A549 (cell line): ENCODE results near the gene CNIH3. TPM values are rescaled to one million over a fixed set of nuclear protein-coding genes. Genes with fewer than 3 reads are reported as not detected.

Experiments
- ATAC-seq, 2 experiments: fragments of 200-7000 bp in 1 of 2; fragments of >200 bp in 1 of 2; cut with Nextera tagmentation in 1 of 2; cut with Tn5 transposase in 1 of 2; 3 replicates each; pipeline versions ENCODE4 v1.8.0 to v1.9.1; 2018 to 2020; ENCODE audit warnings: mild to moderate bottlenecking in 1 of 2, moderate library complexity in 1 of 2
- CTCF ChIA-PET: fragments of 300-600 bp; sonication (Branson Sonifier 250); formaldehyde crosslinking; extraction: SDS; loops from one replicate; lab custom pipeline; 2021; ENCODE audit warnings: antibody characterized with exemption, inconsistent platforms; lab: Yijun Ruan, JAX
- POLR2A ChIA-PET: fragments of 350-600 bp; formaldehyde crosslinking; extraction: SDS; loops from one replicate; lab custom pipeline; 2021; ENCODE audit warnings: antibody characterized with exemption, inconsistent platforms; lab: Yijun Ruan, JAX
- DNase-seq, 2 experiments: peaks; one replicate each; pipeline versions ENCODE4 v3.0.0 to v3.0.0-alpha.2; 2011 to 2016; ENCODE audit warnings: low read depth in 1 of 2, low spot score in 1 of 2
- FAIRE-seq: peaks from 2 replicates; lab custom pipeline; 2011; peaks lifted over from hg19 to GRCh38; lab: Jason Lieb, UNC
- H3K27ac ChIP-seq, 2 experiments: fragments of >200 bp; sonication (Bioruptor Twin); formaldehyde crosslinking; 3 replicates each; pipeline ENCODE4 v1.5.1; 2016 to 2017
- H3K4me1 ChIP-seq: fragments of >200 bp; sonication (Bioruptor Twin); formaldehyde crosslinking; 3 replicates; pipeline ENCODE4 v1.6.1; 2016
- H3K4me2 ChIP-seq: fragments of >200 bp; sonication (Bioruptor Twin); formaldehyde crosslinking; 3 replicates; pipeline ENCODE4 v1.6.1; 2016
- H3K4me3 ChIP-seq: fragments of >200 bp; sonication (Bioruptor Twin); formaldehyde crosslinking; 3 replicates; pipeline ENCODE4 v1.5.1; 2016
- H3K9me3 ChIP-seq: fragments of >200 bp; sonication (Bioruptor Twin); formaldehyde crosslinking; 3 replicates; pipeline ENCODE4 v1.6.1; 2016
- CBX2 ChIP-seq: fragments of 200-600 bp; sonication (generic); IDR thresholded peaks from 2 replicates; pipeline ENCODE4 v1.6.1; 2016; ENCODE audit warnings: low read depth, mild to moderate bottlenecking, borderline replicate concordance
- CBX8 ChIP-seq: fragments of 200-600 bp; sonication (generic); IDR thresholded peaks from 2 replicates; pipeline ENCODE4 v1.6.1; 2016
- EHF ChIP-seq: fragments of 250-450 bp; sonication (Bioruptor Pico); IDR thresholded peaks from 2 replicates; pipeline ENCODE4 v1.5.0; 2020; ENCODE audit warnings: mild to moderate bottlenecking
- EP300 ChIP-seq, 2 experiments: fragments of >200 bp; sonication (Bioruptor Twin); formaldehyde crosslinking; IDR thresholded peaks; 2 replicates in 1 of 2; 3 replicates in 1 of 2; pipeline ENCODE4 v1.6.1; 2016 to 2017
- ESRRA ChIP-seq: fragments of 150-350 bp; IDR thresholded peaks from 2 replicates; pipeline ENCODE4 v1.6.1; 2014; ENCODE audit warnings: mild to moderate bottlenecking, low read length, borderline replicate concordance
- FOSB ChIP-seq: fragments of 250-450 bp; sonication (Bioruptor Pico); IDR thresholded peaks from 2 replicates; pipeline ENCODE4 v1.5.0; 2020; ENCODE audit warnings: mild to moderate bottlenecking, moderate library complexity
- HDAC2 ChIP-seq: fragments of 200-600 bp; sonication (generic); IDR thresholded peaks from 2 replicates; pipeline ENCODE4 v1.6.1; 2016
- HEYL ChIP-seq: fragments of 250-450 bp; sonication (Bioruptor Pico); IDR thresholded peaks from 2 replicates; pipeline ENCODE4 v1.8.0; 2021; ENCODE audit warnings: mild to moderate bottlenecking, moderate library complexity
- HOXA7 ChIP-seq: fragments of 250-450 bp; sonication (Bioruptor Pico); IDR thresholded peaks from 2 replicates; pipeline ENCODE4 v1.5.0; 2020; ENCODE audit warnings: mild to moderate bottlenecking, moderate library complexity
- JUN ChIP-seq, 2 experiments: fragments of >200 bp; sonication (Bioruptor Twin); formaldehyde crosslinking; IDR thresholded peaks; 2 replicates in 1 of 2; 3 replicates in 1 of 2; pipeline ENCODE4 v1.6.1; 2016 to 2017
- KDM1A ChIP-seq: fragments of 200-600 bp; sonication (generic); IDR thresholded peaks from 2 replicates; pipeline ENCODE4 v1.6.1; 2016; ENCODE audit warnings: low read depth, mild to moderate bottlenecking
- NPAS2 ChIP-seq: fragments of 250-450 bp; sonication (Bioruptor Pico); IDR thresholded peaks from 2 replicates; pipeline ENCODE4 v1.8.0; 2022; ENCODE audit warnings: mild to moderate bottlenecking, moderate library complexity, borderline replicate concordance
- RARB ChIP-seq: fragments of 250-450 bp; sonication (Bioruptor Pico); IDR thresholded peaks from 2 replicates; pipeline ENCODE4 v1.8.0; 2021; ENCODE audit warnings: mild to moderate bottlenecking, moderate library complexity
- RFX5 ChIP-seq: fragments of 450-650 bp; IDR thresholded peaks from 2 replicates; pipeline ENCODE4 v1.7.1; 2014; ENCODE audit warnings: antibody characterized with exemption, mild to moderate bottlenecking, moderate library complexity
- ZC3H11A ChIP-seq: fragments of 450-650 bp; IDR thresholded peaks from 2 replicates; pipeline ENCODE4 v1.6.1; 2014; ENCODE audit warnings: antibody characterized with exemption, mild to moderate bottlenecking
- WGBS: methylation state at CpG from one replicate; pipeline ENCODE4 v1.1.6; 2017; ENCODE audit errors: missing lambda C conversion rate; 5-methylcytosine and 5-hydroxymethylcytosine counted together
- polyA plus RNA-seq, 4 experiments: library from polyadenylated mRNA; depleted of rRNA in 3 of 4; stranded (reverse); fragments of >200 nt; fragmentation: RNase III in 1 of 4; extraction: RNeasy Plus Mini Kit Qiagen cat#74134 plus additional on column Dnase treatment in 1 of 4; gene quantifications; 2 replicates in 3 of 4; 3 replicates in 1 of 4; pipeline ENCODE4 v1.2.3, GENCODE V29; 2011 to 2017
- TF ChIP-seq, protein P1 (sequence below): fragments of >200 bp; sonication (Bioruptor Twin); formaldehyde crosslinking; IDR thresholded peaks from 3 replicates; pipeline ENCODE4 v1.6.1; 2016
- TF ChIP-seq, protein P2 (sequence below): IDR thresholded peaks from 2 replicates; pipeline ENCODE4 v1.6.1; 2012
- TF ChIP-seq, protein P3 (sequence below): IDR thresholded peaks from 2 replicates; pipeline ENCODE4 v1.6.1; 2012
- TF ChIP-seq, protein P4 (sequence below): fragments of >200 bp; sonication (Bioruptor Twin); formaldehyde crosslinking; IDR thresholded peaks from 2 replicates; pipeline ENCODE4 v1.6.1; 2016
- TF ChIP-seq, protein P5 (sequence below): fragments of >200 bp; sonication (Bioruptor Twin); formaldehyde crosslinking; IDR thresholded peaks from 3 replicates; pipeline ENCODE4 v1.5.1; 2016
- TF ChIP-seq, protein P6 (sequence below): fragments of 200-600 bp; sonication (generic); IDR thresholded peaks from 2 replicates; pipeline ENCODE4 v1.6.1; 2016; ENCODE audit warnings: antibody characterized with exemption, mild to moderate bottlenecking, moderate library complexity

CNIH3 gene
- polyA plus RNA-seq, 2 of the 4 experiments (the other 2 are of a cell fraction): 0.61 to 0.85 TPM

DNA sequence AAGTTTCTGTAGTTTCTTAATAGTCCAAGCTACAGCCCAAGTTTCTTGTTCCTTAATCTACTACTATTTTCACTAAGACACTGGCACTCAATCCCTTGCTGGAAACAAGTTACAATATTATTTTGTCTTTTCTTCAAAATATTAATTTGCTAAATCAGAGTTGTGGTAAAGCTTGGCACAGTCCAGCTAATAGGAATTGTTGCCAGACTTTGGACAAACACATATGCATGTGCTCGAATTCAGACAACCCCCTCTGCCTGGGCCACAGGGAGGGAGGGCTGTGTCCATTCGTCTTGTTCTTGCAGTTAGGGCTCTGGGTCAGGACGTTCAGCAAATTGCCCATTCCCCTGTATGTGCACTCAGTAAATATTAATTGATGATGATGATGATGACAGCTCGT is 103.6 kb downstream of the CNIH3 start:
- WGBS: 21% methylated on average over 4 of the region's 4 CpGs

DNA sequence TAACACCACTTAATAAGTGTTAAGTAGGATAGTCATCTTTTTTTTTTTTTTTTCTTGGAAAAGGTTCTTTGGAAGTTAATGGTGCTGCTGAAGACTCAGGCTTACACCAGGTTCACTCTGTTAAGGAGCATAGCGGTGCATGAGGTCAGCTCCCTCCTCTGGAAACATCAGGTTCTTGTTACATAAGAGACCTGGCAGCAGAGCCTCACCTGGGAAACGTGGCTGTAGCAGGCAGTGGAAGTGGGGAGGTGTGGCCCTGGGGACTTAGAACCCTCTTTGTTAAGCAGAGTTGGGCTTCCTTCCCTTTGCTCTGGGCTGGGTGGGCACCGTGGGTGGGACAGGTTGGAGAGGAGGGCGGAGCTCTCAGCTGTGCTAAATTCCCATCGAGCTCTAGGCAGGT is 104.1 kb downstream of the CNIH3 start:
- TF ChIP-seq, protein P1, sequence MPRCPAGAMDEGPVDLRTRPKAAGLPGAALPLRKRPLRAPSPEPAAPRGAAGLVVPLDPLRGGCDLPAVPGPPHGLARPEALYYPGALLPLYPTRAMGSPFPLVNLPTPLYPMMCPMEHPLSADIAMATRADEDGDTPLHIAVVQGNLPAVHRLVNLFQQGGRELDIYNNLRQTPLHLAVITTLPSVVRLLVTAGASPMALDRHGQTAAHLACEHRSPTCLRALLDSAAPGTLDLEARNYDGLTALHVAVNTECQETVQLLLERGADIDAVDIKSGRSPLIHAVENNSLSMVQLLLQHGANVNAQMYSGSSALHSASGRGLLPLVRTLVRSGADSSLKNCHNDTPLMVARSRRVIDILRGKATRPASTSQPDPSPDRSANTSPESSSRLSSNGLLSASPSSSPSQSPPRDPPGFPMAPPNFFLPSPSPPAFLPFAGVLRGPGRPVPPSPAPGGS: no peak
- TF ChIP-seq HOXA7 (CRISPR knock-in tag) (no peak), EP300 (IDR thresholded peaks at IDR 0.05) (no peak), CBX8 (no peak)
- TF ChIP-seq, protein P2, sequence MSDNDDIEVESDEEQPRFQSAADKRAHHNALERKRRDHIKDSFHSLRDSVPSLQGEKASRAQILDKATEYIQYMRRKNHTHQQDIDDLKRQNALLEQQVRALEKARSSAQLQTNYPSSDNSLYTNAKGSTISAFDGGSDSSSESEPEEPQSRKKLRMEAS: no peak
- TF ChIP-seq, protein P3, sequence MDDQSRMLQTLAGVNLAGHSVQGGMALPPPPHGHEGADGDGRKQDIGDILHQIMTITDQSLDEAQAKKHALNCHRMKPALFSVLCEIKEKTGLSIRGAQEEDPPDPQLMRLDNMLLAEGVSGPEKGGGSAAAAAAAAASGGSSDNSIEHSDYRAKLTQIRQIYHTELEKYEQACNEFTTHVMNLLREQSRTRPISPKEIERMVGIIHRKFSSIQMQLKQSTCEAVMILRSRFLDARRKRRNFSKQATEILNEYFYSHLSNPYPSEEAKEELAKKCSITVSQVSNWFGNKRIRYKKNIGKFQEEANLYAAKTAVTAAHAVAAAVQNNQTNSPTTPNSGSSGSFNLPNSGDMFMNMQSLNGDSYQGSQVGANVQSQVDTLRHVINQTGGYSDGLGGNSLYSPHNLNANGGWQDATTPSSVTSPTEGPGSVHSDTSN: no peak
- TF ChIP-seq, protein P4, sequence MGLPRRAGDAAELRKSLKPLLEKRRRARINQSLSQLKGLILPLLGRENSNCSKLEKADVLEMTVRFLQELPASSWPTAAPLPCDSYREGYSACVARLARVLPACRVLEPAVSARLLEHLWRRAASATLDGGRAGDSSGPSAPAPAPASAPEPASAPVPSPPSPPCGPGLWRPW: no peak
- TF ChIP-seq, protein P5, sequence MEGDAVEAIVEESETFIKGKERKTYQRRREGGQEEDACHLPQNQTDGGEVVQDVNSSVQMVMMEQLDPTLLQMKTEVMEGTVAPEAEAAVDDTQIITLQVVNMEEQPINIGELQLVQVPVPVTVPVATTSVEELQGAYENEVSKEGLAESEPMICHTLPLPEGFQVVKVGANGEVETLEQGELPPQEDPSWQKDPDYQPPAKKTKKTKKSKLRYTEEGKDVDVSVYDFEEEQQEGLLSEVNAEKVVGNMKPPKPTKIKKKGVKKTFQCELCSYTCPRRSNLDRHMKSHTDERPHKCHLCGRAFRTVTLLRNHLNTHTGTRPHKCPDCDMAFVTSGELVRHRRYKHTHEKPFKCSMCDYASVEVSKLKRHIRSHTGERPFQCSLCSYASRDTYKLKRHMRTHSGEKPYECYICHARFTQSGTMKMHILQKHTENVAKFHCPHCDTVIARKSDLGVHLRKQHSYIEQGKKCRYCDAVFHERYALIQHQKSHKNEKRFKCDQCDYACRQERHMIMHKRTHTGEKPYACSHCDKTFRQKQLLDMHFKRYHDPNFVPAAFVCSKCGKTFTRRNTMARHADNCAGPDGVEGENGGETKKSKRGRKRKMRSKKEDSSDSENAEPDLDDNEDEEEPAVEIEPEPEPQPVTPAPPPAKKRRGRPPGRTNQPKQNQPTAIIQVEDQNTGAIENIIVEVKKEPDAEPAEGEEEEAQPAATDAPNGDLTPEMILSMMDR: no peak
- H3K9me3 ChIP-seq: no peaks in the 10 kb centered on the region
- no peak overlapping the region for H3K4me2 ChIP-seq
- POLR2A ChIA-PET: no interaction called here
- ATAC-seq (no peak), FAIRE-seq (no peak), DNase-seq (no peak)
- CTCF ChIA-PET: interaction anchor here (1.1 to 1.3 kb wide), 2 partner anchors 16 to 77 kb away, joined by 3 to 4 read pairs; no protein-coding TSS in a partner anchor
- no peak overlapping the region for H3K27ac ChIP-seq
- H3K4me3 ChIP-seq: no peak overlapping the region
- no peaks in the 10 kb centered on the region for H3K4me1 ChIP-seq
- 24% methylated on average over 4 of the region's 5 CpGs for WGBS

More for the DNA sequence above, 103.6 kb downstream of the CNIH3 start:
- ChIA-PET CTCF (interaction anchor here (1.1 to 1.3 kb wide), 2 partner anchors 17 to 77 kb away, joined by 3 to 4 read pairs; no protein-coding TSS in a partner anchor), POLR2A (no interaction called here)
- TF ChIP-seq FOSB (CRISPR knock-in tag): no peak
- no peak for TF ChIP-seq RFX5
- no peak for TF ChIP-seq ZC3H11A
- no peak for TF ChIP-seq EHF (CRISPR knock-in tag)
- no peak overlapping the region for H3K27ac ChIP-seq
- no peak overlapping the region for H3K4me3 ChIP-seq
- FAIRE-seq (no peak), ATAC-seq (no peak), DNase-seq (no peak)
- no peak overlapping the region for H3K4me2 ChIP-seq
- no peaks in the 10 kb centered on the region for H3K4me1 ChIP-seq
- no peaks in the 10 kb centered on the region for H3K9me3 ChIP-seq

DNA sequence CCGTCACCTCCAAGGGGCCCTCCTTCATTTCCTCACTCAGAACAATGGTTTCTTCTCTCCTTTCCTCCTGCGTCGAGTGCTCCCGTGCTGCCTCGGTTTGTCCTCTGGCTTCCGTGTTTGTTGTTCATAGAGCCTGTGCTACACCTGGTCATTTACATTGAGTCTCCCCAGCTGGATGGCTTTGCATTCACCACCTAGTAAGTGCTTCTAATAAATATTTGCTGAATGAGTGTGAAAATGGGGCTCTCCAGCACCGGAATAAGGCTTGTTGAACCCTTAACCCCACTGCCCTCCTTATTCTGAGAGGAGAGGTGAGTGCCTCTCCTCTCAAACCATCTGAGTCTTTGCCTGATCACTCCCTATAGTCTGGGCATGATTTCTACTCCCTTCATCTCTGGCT is 104.9 kb downstream of the CNIH3 start:
- H3K4me2 ChIP-seq: no peak overlapping the region
- WGBS: 62% methylated on average over 7 of the region's 7 CpGs
- FAIRE-seq (no peak), ATAC-seq (no peak), DNase-seq (no peak)
- H3K4me1 ChIP-seq: no peaks in the 10 kb centered on the region
- TF ChIP-seq JUN (IDR thresholded peaks at IDR 0.05) (no peak), RARB (CRISPR knock-in tag) (no peak), KDM1A (no peak), HDAC2 (no peak), CBX2 (no peak), HEYL (CRISPR knock-in tag) (no peak), NPAS2 (no peak), ESRRA (no peak), RFX5 (no peak)
- TF ChIP-seq, protein P6, sequence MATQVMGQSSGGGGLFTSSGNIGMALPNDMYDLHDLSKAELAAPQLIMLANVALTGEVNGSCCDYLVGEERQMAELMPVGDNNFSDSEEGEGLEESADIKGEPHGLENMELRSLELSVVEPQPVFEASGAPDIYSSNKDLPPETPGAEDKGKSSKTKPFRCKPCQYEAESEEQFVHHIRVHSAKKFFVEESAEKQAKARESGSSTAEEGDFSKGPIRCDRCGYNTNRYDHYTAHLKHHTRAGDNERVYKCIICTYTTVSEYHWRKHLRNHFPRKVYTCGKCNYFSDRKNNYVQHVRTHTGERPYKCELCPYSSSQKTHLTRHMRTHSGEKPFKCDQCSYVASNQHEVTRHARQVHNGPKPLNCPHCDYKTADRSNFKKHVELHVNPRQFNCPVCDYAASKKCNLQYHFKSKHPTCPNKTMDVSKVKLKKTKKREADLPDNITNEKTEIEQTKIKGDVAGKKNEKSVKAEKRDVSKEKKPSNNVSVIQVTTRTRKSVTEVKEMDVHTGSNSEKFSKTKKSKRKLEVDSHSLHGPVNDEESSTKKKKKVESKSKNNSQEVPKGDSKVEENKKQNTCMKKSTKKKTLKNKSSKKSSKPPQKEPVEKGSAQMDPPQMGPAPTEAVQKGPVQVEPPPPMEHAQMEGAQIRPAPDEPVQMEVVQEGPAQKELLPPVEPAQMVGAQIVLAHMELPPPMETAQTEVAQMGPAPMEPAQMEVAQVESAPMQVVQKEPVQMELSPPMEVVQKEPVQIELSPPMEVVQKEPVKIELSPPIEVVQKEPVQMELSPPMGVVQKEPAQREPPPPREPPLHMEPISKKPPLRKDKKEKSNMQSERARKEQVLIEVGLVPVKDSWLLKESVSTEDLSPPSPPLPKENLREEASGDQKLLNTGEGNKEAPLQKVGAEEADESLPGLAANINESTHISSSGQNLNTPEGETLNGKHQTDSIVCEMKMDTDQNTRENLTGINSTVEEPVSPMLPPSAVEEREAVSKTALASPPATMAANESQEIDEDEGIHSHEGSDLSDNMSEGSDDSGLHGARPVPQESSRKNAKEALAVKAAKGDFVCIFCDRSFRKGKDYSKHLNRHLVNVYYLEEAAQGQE: no peak
- TF ChIP-seq, all 56 proteins: peak for 0
- no peak overlapping the region for H3K27ac ChIP-seq
- ChIA-PET CTCF (interaction anchor here (0.6 to 1.5 kb wide), 2 partner anchors 27 to 50 kb away, joined by 3 read pairs; no protein-coding TSS in a partner anchor), POLR2A (no interaction called here)
- H3K9me3 ChIP-seq: no peaks in the 10 kb centered on the region
- H3K4me3 ChIP-seq: no peak overlapping the region
